ENCODE data around the gene SWAP70.
A peak's percentile ranks its signal among the peaks of the same experiment; 100 is the strongest.

SWAP70 gene

GRCh38 chr11:9747828-9748227 is 84.0 kb downstream of the SWAP70 start:
- TF ChIP-seq POLR2A (IDR thresholded peaks at IDR 0.05; ENCODE audit: extremely low read depth, insufficient read length) (no peak), CTCF (IDR thresholded peaks at IDR 0.05; ENCODE audit: low read depth, low read length) (no peak), MAX (IDR thresholded peaks at IDR 0.05; ENCODE audit: low read depth, low read length) (no peak), MYC (IDR thresholded peaks at IDR 0.05; ENCODE audit: low read depth, low read length) (no peak)
- no peak for DNase-seq (ENCODE audit: low read depth)
- H3K4me3 ChIP-seq (ENCODE audit: low read depth, low read length), result no peak overlapping the region

- TF ChIP-seq MAX (IDR thresholded peaks at IDR 0.05; ENCODE audit: low read depth, low read length) (no peak), MYC (IDR thresholded peaks at IDR 0.05; ENCODE audit: low read depth, low read length) (no peak), CTCF (IDR thresholded peaks at IDR 0.05; ENCODE audit: low read depth, low read length) (peak; percentile 60)
- no peak overlapping the region for H3K4me3 ChIP-seq (ENCODE audit: low read depth, low read length)
- DNase-seq (ENCODE audit: low read depth), result peak; percentile 83
Observed at GRCh38 chr11:9748361-9748970, 84.6 kb downstream of the SWAP70 start.

- no peak for TF ChIP-seq CTCF (IDR thresholded peaks at IDR 0.05; ENCODE audit: low read depth, low read length)
- no peak for TF ChIP-seq POLR2A (IDR thresholded peaks at IDR 0.05; ENCODE audit: extremely low read depth, insufficient read length)
- TF ChIP-seq MYC (IDR thresholded peaks at IDR 0.05; ENCODE audit: low read depth, low read length), result no peak
- TF ChIP-seq MAX (IDR thresholded peaks at IDR 0.05; ENCODE audit: low read depth, low read length), result no peak
- H3K4me3 ChIP-seq (ENCODE audit: low read depth, low read length), result no peak overlapping the region
- DNase-seq (ENCODE audit: low read depth), result no peak
Observed at GRCh38 chr11:9750551-9750950, 86.7 kb downstream of the SWAP70 start.

GRCh38 chr11:9752091-9752490 is 88.2 kb downstream of the SWAP70 start:
- peak; percentile 42 for DNase-seq (ENCODE audit: low read depth)
- H3K4me3 ChIP-seq (ENCODE audit: low read depth, low read length), result no peak overlapping the region
- TF ChIP-seq MAX (IDR thresholded peaks at IDR 0.05; ENCODE audit: low read depth, low read length) (no peak), POLR2A (IDR thresholded peaks at IDR 0.05; ENCODE audit: extremely low read depth, insufficient read length) (no peak), CTCF (IDR thresholded peaks at IDR 0.05; ENCODE audit: low read depth, low read length) (no peak), MYC (IDR thresholded peaks at IDR 0.05; ENCODE audit: low read depth, low read length) (no peak)

GRCh38 chr11:9753021-9753420 is 89.1 kb downstream of the SWAP70 start:
- peak; percentile 84 for DNase-seq (ENCODE audit: low read depth)
- TF ChIP-seq MAX (IDR thresholded peaks at IDR 0.05; ENCODE audit: low read depth, low read length) (no peak), MYC (IDR thresholded peaks at IDR 0.05; ENCODE audit: low read depth, low read length) (no peak), POLR2A (IDR thresholded peaks at IDR 0.05; ENCODE audit: extremely low read depth, insufficient read length) (no peak), CTCF (IDR thresholded peaks at IDR 0.05; ENCODE audit: low read depth, low read length) (no peak)
- H3K4me3 ChIP-seq (ENCODE audit: low read depth, low read length), result no peak overlapping the region
